Stomach smooth muscle (tissue), 2 donors: Measurements from ENCODE around the gene MELTF.

ENCODE experiments used
- H3K27ac ChIP-seq: one replicate; pipeline ENCODE4 v1.7.0; 2013; ENCODE audit warnings: mild to moderate bottlenecking, low read length, inconsistent platforms
- H3K27me3 ChIP-seq, 2 donors: one replicate each; pipeline ENCODE4 v1.7.0; 2013; ENCODE audit warnings: low read length in 2 of 2; ENCODE audit not compliant: insufficient read depth in 2 of 2, control insufficient read depth in 1 of 2
- H3K36me3 ChIP-seq, 2 donors: one replicate each; pipeline ENCODE4 v1.7.0; 2013; ENCODE audit warnings: low read length in 2 of 2; ENCODE audit not compliant: control insufficient read depth in 2 of 2, insufficient read depth in 2 of 2
- H3K4me1 ChIP-seq: one replicate; pipeline ENCODE4 v1.7.0; 2013; ENCODE audit warnings: low read length; ENCODE audit not compliant: control insufficient read depth, insufficient read depth
- H3K4me3 ChIP-seq, 2 donors: one replicate each; pipeline ENCODE4 v1.7.0; 2013; ENCODE audit warnings: low read length in 2 of 2
- H3K9ac ChIP-seq, 2 donors: one replicate each; pipeline ENCODE4 v1.7.0; 2013; ENCODE audit warnings: low read length in 2 of 2, mild to moderate bottlenecking in 1 of 2
- H3K9me3 ChIP-seq, 2 donors: one replicate each; pipeline ENCODE4 v1.7.0; 2013; ENCODE audit warnings: low read length in 2 of 2; ENCODE audit not compliant: control insufficient read depth in 2 of 2
- donor health status: healthy.
- donor health status: Pancreatic carcinoma.

Gene MELTF

DNA sequence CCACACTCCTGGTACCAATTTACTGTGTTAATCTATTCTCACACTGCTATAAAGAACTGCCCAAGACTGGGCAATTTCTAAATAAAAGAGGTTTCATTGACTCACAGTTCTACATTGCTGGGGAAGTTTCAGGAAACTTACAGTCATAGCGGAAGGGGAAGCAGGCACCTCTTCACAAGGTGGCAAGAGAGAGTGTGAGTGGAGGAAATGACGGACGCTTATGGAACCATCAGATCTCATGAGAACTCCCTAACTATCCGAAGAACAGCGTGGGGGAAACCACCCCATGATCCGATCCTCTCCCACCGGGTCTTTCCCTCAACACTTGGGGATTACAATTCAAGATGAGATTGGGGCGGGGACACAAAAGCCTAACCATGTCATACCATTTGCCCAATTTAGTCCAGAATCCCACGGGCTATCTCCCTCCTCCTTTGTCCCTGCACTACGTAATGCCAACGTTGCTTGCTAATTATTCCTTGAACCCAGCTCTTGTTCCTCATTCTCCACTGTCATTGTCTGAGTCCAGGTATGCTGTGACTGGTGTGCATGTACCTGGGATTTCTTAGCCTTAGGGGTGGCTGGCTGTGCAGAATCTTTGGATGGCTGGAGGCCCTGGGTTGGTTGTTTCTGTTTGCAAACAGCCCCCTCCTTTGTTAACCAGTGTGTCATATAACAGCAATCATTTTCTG is 64.4 kb downstream of the MELTF start:
- Histone ChIP-seq H3K27ac (no peak overlapping the region), H3K9ac (no peak overlapping the region), H3K4me1 (peaks cover 19% of the 10 kb centered on the region), H3K36me3 (peaks cover 0 to 5% of the 10 kb centered on the region in 2 donors), H3K27me3 (no peaks in the 10 kb centered on the region), H3K4me3 (no peak overlapping the region), H3K9me3 (no peaks in the 10 kb centered on the region)

DNA sequence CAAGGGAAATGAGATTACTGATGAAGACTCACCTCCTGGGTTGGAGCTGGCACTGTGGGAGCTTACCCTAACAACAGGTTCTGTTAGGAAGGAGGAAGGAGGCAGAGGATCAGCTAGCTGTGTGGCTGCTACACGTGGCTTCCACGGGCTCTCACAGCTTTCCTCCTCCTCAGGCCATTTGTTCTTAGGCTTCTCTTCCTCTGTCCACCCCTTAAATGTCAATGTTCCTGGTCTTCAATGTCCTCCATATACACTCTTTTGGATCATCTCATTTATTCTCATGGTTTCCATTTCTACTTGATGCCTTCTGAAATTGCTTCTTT is 66.0 kb downstream of the MELTF start:
- no peak overlapping the region for H3K9ac ChIP-seq
- peaks cover 13% of the 10 kb centered on the region for H3K4me1 ChIP-seq
- no peak overlapping the region for H3K4me3 ChIP-seq
- no peak overlapping the region for H3K27ac ChIP-seq
- H3K36me3 ChIP-seq, result peaks cover 0 to 5% of the 10 kb centered on the region in 2 donors
- H3K27me3 ChIP-seq, result no peaks in the 10 kb centered on the region
- H3K9me3 ChIP-seq, result no peaks in the 10 kb centered on the region

DNA sequence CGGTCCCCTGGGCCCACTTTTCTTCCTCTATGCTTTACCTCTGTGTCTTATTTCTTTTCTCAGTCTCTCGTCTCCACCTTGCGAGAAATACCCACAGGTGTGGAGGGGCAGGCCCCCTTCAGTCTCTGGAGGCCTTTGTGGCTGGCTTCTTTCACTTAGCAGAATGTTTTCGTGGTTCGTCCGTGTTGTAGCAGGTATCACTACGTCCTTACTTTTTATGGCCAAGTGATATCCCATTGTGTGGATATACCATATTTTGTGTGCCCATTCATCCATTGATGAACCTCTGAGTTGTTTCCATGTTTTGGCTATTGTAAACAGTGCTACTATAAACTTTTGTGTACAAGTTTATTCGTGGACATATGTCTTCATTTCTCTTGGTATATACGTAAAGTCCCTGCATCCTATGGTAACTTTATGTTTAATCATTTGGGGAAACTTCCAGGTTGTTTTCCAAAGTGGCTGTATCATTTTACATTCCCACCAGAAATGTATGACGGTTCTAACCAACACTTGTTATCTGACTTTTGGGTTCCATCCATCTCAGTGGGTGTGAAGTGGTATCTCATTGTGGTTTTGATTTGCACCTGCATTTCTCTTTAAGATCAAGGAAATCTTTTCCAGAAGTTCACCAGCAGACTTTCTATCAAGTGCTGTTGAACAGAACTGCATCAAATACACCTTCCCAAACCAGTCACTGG is 66.5 kb downstream of the MELTF start:
- H3K27me3 ChIP-seq, result no peaks in the 10 kb centered on the region
- no peak overlapping the region for H3K27ac ChIP-seq
- H3K9me3 ChIP-seq, result no peaks in the 10 kb centered on the region
- peaks cover 10% of the 10 kb centered on the region for H3K4me1 ChIP-seq
- H3K9ac ChIP-seq, result no peak overlapping the region
- peaks cover 0 to 5% of the 10 kb centered on the region in 2 donors for H3K36me3 ChIP-seq
- no peak overlapping the region for H3K4me3 ChIP-seq

DNA sequence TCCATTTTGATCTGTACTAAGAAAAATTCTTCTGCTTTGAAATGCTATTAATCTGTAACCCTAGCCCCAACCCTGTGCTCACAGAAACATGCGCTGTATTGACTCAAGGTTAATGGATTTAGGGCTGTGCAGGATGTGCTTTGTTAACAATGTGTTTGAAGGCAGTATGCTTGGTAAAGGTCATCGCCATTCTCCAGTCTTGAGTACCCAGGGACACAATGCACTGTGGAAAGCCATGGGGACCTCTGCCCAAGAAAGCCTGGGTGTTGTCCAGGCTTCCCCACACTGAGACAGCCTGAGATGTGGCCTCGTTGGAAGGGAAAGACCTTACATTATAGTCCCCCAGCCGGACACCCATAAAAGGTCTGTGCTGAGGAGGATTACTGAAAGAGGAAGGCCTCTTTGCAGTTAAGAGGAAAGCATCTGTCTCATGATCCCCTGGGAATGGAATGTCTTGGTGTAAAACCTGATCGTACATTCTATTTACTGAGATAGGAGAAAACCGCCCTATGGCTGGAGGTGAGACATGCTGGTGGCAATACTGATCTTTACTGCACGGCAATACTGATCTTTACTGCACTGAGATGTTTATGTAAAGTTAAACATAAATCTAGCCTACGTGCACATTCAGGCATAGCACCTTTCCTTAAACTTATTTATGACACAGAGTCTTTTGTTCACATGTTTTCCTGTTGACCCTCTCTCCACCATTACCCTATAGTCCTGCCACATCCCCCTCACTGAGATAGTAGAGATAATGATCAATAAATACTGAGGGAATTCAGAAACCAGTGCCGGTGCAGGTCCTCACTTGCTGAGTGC is 67.3 kb downstream of the MELTF start:
- Histone ChIP-seq H3K4me3 (no peak overlapping the region), H3K27ac (no peak overlapping the region)

DNA sequence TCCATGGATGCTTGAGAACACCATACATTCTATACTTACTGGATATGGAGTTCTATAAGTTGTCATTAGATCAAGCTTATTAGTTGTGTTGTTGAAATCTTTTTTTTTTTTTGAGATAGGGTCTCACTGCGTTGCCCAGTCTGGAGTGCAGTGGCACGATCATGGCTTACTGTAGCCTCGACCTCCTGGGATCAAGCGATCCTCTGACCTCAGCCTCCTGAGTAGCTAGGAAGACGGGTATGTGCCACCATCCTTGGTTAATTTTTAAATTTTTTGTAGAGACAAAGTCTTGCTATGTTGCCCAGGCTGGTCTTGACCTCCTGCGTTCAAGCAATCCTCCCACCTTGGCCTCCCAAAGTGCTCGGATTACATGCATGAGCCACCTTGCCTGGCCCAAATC is 74.8 kb downstream of the MELTF start:
- Histone ChIP-seq H3K27ac (no peak overlapping the region), H3K36me3 (peaks cover 0 to 6% of the 10 kb centered on the region in 2 donors), H3K9me3 (no peaks in the 10 kb centered on the region), H3K9ac (no peak overlapping the region), H3K4me3 (no peak overlapping the region), H3K4me1 (no peaks in the 10 kb centered on the region), H3K27me3 (no peaks in the 10 kb centered on the region)

More for the DNA sequence above, 67.3 kb downstream of the MELTF start:
- Histone ChIP-seq H3K27me3 (no peaks in the 10 kb centered on the region), H3K9me3 (no peaks in the 10 kb centered on the region), H3K9ac (no peak overlapping the region), H3K36me3 (peaks cover 0 to 5% of the 10 kb centered on the region in 2 donors), H3K4me1 (peaks cover 3% of the 10 kb centered on the region)
